HG03354 (cell line): ENCODE results near the gene MORN2.

Experiments
- ATAC-seq: cut with Tn5 transposase; IDR thresholded peaks from one replicate; pipeline ENCODE4 v1.9.1; 2021; ENCODE audit warnings: mild to moderate bottlenecking; ENCODE audit not compliant: unreplicated experiment, poor library complexity, severe bottlenecking

The MORN2 gene

GRCh38 chr2:38887902-38888554 is 12.3 kb downstream of the MORN2 start:
- ATAC-seq: no peak

- no peak for ATAC-seq
Measured at GRCh38 chr2:38889045-38889444, 13.3 kb downstream of the MORN2 start.

- no peak for ATAC-seq
Measured at GRCh38 chr2:38889575-38889974, 13.8 kb downstream of the MORN2 start, which contains the start of gene ARHGEF33. TSS of gene ARHGEF33 (plus strand) at chr2:38889875. CDS start at chr2:38919448, 29,573 bp downstream.

- no peak for ATAC-seq
Measured at GRCh38 chr2:38892819-38893218, 17.0 kb downstream of the MORN2 start.

- no peak for ATAC-seq
Measured at GRCh38 chr2:38898256-38898655, 22.5 kb downstream of the MORN2 start.

- ATAC-seq: no peak
Measured at GRCh38 chr2:38900726-38901125, 24.9 kb downstream of the MORN2 start.

GRCh38 chr2:38905251-38905650 is 29.5 kb downstream of the MORN2 start:
- no peak for ATAC-seq

GRCh38 chr2:38907242-38907641 is 31.5 kb downstream of the MORN2 start:
- ATAC-seq: no peak

GRCh38 chr2:38907743-38908562 is 32.2 kb downstream of the MORN2 start:
- ATAC-seq: peak; percentile 94

GRCh38 chr2:38909872-38910271 is 34.1 kb downstream of the MORN2 start:
- no peak for ATAC-seq

- ATAC-seq: no peak
Measured at GRCh38 chr2:38911191-38911590, 35.4 kb downstream of the MORN2 start.

GRCh38 chr2:38912619-38913018 is 36.8 kb downstream of the MORN2 start:
- ATAC-seq: no peak

GRCh38 chr2:38922389-38922788 is 46.6 kb downstream of the MORN2 start:
- ATAC-seq: no peak

- ATAC-seq: no peak
Measured at GRCh38 chr2:38922902-38923301, 47.1 kb downstream of the MORN2 start.

GRCh38 chr2:38925982-38926381 is 50.2 kb downstream of the MORN2 start:
- no peak for ATAC-seq

- no peak for ATAC-seq
Measured at GRCh38 chr2:38930600-38930999, 54.8 kb downstream of the MORN2 start.
